H9 (cell line): Measurements from ENCODE around the gene NEDD4. TPM values are rescaled to one million over a fixed set of nuclear protein-coding genes. Genes with fewer than 3 reads are reported as not detected.

Experiments
- DNase-seq: peaks from one replicate; pipeline ENCODE4 v3.0.0-alpha.2; 2017
- H2AFZ ChIP-seq: one replicate; pipeline ENCODE4 v1.6.1; 2013; ENCODE audit warnings: mild to moderate bottlenecking, low read length, control low read depth, moderate library complexity
- H2AK5ac ChIP-seq: 2 replicates; pipeline ENCODE4 v1.6.1; 2013; ENCODE audit warnings: low read length, control low read depth, mixed read lengths; ENCODE audit not compliant: insufficient read length
- H2BK120ac ChIP-seq: one replicate; pipeline ENCODE4 v1.6.1; 2013; ENCODE audit warnings: low read depth, mild to moderate bottlenecking, low read length, control low read depth, inconsistent platforms; ENCODE audit not compliant: poor library complexity, severe bottlenecking
- H2BK12ac ChIP-seq: 2 replicates; pipeline ENCODE4 v1.6.1; 2013; ENCODE audit warnings: low read length, control low read depth, mixed read lengths, low read depth; ENCODE audit not compliant: insufficient read length
- H2BK15ac ChIP-seq: 2 replicates; pipeline ENCODE4 v1.6.1; 2013; ENCODE audit warnings: low read depth, low read length, control low read depth
- H2BK20ac ChIP-seq: one replicate; pipeline ENCODE4 v1.6.1; 2013; ENCODE audit warnings: low read depth, mild to moderate bottlenecking, low read length, control low read depth, inconsistent platforms; ENCODE audit not compliant: poor library complexity, severe bottlenecking
- H2BK5ac ChIP-seq: 2 replicates; pipeline ENCODE4 v1.6.1; 2013; ENCODE audit warnings: low read length, control low read depth, mixed read lengths; ENCODE audit not compliant: insufficient read length
- H3K14ac ChIP-seq: 2 replicates; pipeline ENCODE4 v1.6.1; 2013; ENCODE audit warnings: low read length, control low read depth; ENCODE audit not compliant: insufficient read depth
- H3K18ac ChIP-seq: 2 replicates; pipeline ENCODE4 v1.6.1; 2013; ENCODE audit warnings: low read depth, mild to moderate bottlenecking, mixed read lengths, low read length, control low read depth; ENCODE audit not compliant: insufficient read length
- H3K23ac ChIP-seq: 2 replicates; pipeline ENCODE4 v1.6.1; 2013; ENCODE audit warnings: low read length, control low read depth, mixed read lengths, low read depth; ENCODE audit not compliant: insufficient read length
- H3K23me2 ChIP-seq: 2 replicates; pipeline ENCODE4 v1.6.1; 2013; ENCODE audit warnings: low read depth, mild to moderate bottlenecking, mixed read lengths, low read length, control low read depth; ENCODE audit not compliant: insufficient read length, poor library complexity, severe bottlenecking
- H3K27ac ChIP-seq: 2 replicates; pipeline ENCODE4 v1.5.1; 2013; ENCODE audit warnings: low read length, control low read depth, mixed read lengths, low read depth; ENCODE audit not compliant: insufficient read length
- H3K27me3 ChIP-seq: 2 replicates; pipeline ENCODE4 v1.6.1; 2013; ENCODE audit warnings: low read length, control low read depth, inconsistent platforms; ENCODE audit not compliant: insufficient read depth
- H3K4ac ChIP-seq: 2 replicates; pipeline ENCODE4 v1.6.1; 2013; ENCODE audit warnings: low read depth, mild to moderate bottlenecking, control low read depth, inconsistent platforms, low read length, moderate library complexity
- H3K4me1 ChIP-seq: 2 replicates; pipeline ENCODE4 v1.6.1; 2013; ENCODE audit warnings: low read length, control low read depth, inconsistent platforms; ENCODE audit not compliant: insufficient read depth
- H3K4me2 ChIP-seq: 2 replicates; pipeline ENCODE4 v1.6.1; 2013; ENCODE audit warnings: low read length, control low read depth, mixed read lengths; ENCODE audit not compliant: insufficient read length, insufficient read depth
- H3K56ac ChIP-seq: 2 replicates; pipeline ENCODE4 v1.6.1; 2013; ENCODE audit warnings: low read depth, mild to moderate bottlenecking, mixed read lengths, low read length, control low read depth; ENCODE audit not compliant: insufficient read length
- H3K79me1 ChIP-seq: 2 replicates; pipeline ENCODE4 v1.6.1; 2013; ENCODE audit warnings: low read depth, mild to moderate bottlenecking, moderate library complexity, low read length, control low read depth, inconsistent platforms; ENCODE audit not compliant: insufficient read depth, poor library complexity, severe bottlenecking
- H3K79me2 ChIP-seq: 2 replicates; pipeline ENCODE4 v1.6.1; 2013; ENCODE audit warnings: low read length, control low read depth, inconsistent platforms; ENCODE audit not compliant: insufficient read depth
- H3K9ac ChIP-seq: 2 replicates; pipeline ENCODE4 v1.6.1; 2013; ENCODE audit warnings: low read length, control low read depth, mixed read lengths; ENCODE audit not compliant: insufficient read length; ENCODE audit errors: extremely low read depth
- H3K9me3 ChIP-seq: one replicate; pipeline ENCODE4 v1.6.1; 2013; ENCODE audit warnings: low read depth, low read length, inconsistent platforms; ENCODE audit not compliant: control insufficient read depth
- H3T11ph ChIP-seq: one replicate; pipeline ENCODE4 v1.6.1; 2013; ENCODE audit warnings: mild to moderate bottlenecking, low read length, control low read depth, inconsistent platforms
- H4K20me1 ChIP-seq: one replicate; pipeline ENCODE4 v1.6.1; 2013; ENCODE audit not compliant: control insufficient read depth, insufficient read length, insufficient read depth
- H4K5ac ChIP-seq: 2 replicates; pipeline ENCODE4 v1.6.1; 2013; ENCODE audit warnings: low read depth, mild to moderate bottlenecking, mixed read lengths, low read length, control low read depth; ENCODE audit not compliant: insufficient read length
- H4K8ac ChIP-seq: replicated peaks from 2 replicates; pipeline ENCODE4 v1.6.1; 2013; ENCODE audit warnings: low read length, control low read depth, mixed read lengths, low read depth; ENCODE audit not compliant: insufficient read length
- H4K91ac ChIP-seq: 2 replicates; pipeline ENCODE4 v1.6.1; 2013; ENCODE audit warnings: low read depth, mild to moderate bottlenecking, moderate library complexity, mixed read lengths, low read length, control low read depth; ENCODE audit not compliant: insufficient read length
- H3K27ac Mint-ChIP-seq, 3 experiments: 2 replicates in 2 of 3; 3 replicates in 1 of 3; pipeline ENCODE4 v1.8.0; 2020 to 2021; ENCODE audit warnings: mixed read lengths in 3 of 3, mild to moderate bottlenecking in 1 of 3, moderate library complexity in 1 of 3
- H3K27me3 Mint-ChIP-seq: 2 replicates; pipeline ENCODE4 v1.8.0; 2021; ENCODE audit warnings: low read depth, mild to moderate bottlenecking, moderate library complexity, mixed read lengths
- H3K36me3 Mint-ChIP-seq, 3 experiments: 2 replicates in 2 of 3; 3 replicates in 1 of 3; pipeline ENCODE4 v1.8.0; 2020 to 2021; ENCODE audit warnings: low read depth in 3 of 3, mixed read lengths in 3 of 3; ENCODE audit not compliant: insufficient read depth in 1 of 3
- H3K4me1 Mint-ChIP-seq, 2 experiments: 2 replicates each; pipeline ENCODE4 v1.8.0; 2020; ENCODE audit warnings: mixed read lengths in 2 of 2
- H3K4me3 Mint-ChIP-seq, 2 experiments: 2 replicates in 1 of 2; 3 replicates in 1 of 2; pipeline ENCODE4 v1.8.0; 2020 to 2021; ENCODE audit warnings: mild to moderate bottlenecking in 2 of 2, mixed read lengths in 2 of 2, moderate library complexity in 1 of 2
- H3K9me3 Mint-ChIP-seq, 2 experiments: 2 replicates in 1 of 2; 3 replicates in 1 of 2; pipeline ENCODE4 v1.8.0; 2020; ENCODE audit warnings: mild to moderate bottlenecking in 2 of 2, mixed read lengths in 2 of 2, moderate library complexity in 1 of 2
- CTCF ChIP-seq: fragments of 200-600 bp; sonication (generic); conservative IDR thresholded peaks from 3 replicates; pipeline ENCODE4 v1.8.0; 2021; ENCODE audit warnings: antibody characterized with exemption, mild to moderate bottlenecking
- WGBS: extraction: QIAGEN DNeasy Blood & Tissue Kit; methylation state at CpG from one replicate; pipeline ENCODE4 v1.1.7; 2013; ENCODE audit warnings: missing lambda C conversion rate, low lambda C conversion rate, mixed read lengths; ENCODE audit not compliant: insufficient read length; ENCODE audit errors: extremely low coverage; 5-methylcytosine and 5-hydroxymethylcytosine counted together
- total RNA-seq: library from RNA; stranded (reverse); gene quantifications from 2 replicates; pipeline ENCODE4 v1.2.1, GENCODE V29; 2021

The NEDD4 gene
- total RNA-seq, 1 experiment from 2014 or later: 9.6 TPM

- H4K5ac ChIP-seq: no peak overlapping the region
- no CpG with 5 or more reads among the region's 1 CpG for WGBS
- no peak overlapping the region for H2BK12ac ChIP-seq
- no peak overlapping the region for H2BK120ac ChIP-seq
- H3K23me2 ChIP-seq: no peaks in the 10 kb centered on the region
- Mint-ChIP-seq H3K9me3 (peaks cover 24 to 27% of the 10 kb centered on the region in 2 experiments), H3K4me3 (no peak overlapping the region), H3K36me3 (peaks cover 7 to 20% (median 12%) of the 10 kb centered on the region in 3 experiments; a peak in 6 of 7 replicates), H3K27ac (no peak overlapping the region), H3K4me1 (peaks cover 3% of the 10 kb centered on the region in 2 experiments; a peak in 2 of 4 replicates), H3K27me3 (peaks cover 4% of the 10 kb centered on the region; the same call in 1 of the 2 replicates)
- H2BK15ac ChIP-seq: no peak overlapping the region
- H2AFZ ChIP-seq: no peak overlapping the region
- no peaks in the 10 kb centered on the region for H4K20me1 ChIP-seq
- DNase-seq: no peak
- no peak overlapping the region for H3K18ac ChIP-seq
- no peaks in the 10 kb centered on the region for H3K79me1 ChIP-seq
- no peak overlapping the region for H2BK5ac ChIP-seq
- TF ChIP-seq CTCF: no peak; the same call in 1 of the 3 replicates
- H3T11ph ChIP-seq: no peak overlapping the region
- H3K27me3 ChIP-seq: no peaks in the 10 kb centered on the region
- no peak overlapping the region for H4K91ac ChIP-seq
- H3K4ac ChIP-seq: no peak overlapping the region
- no peaks in the 10 kb centered on the region for H3K4me1 ChIP-seq
- no peak overlapping the region for H3K4me2 ChIP-seq
- no peak overlapping the region for H4K8ac ChIP-seq
- H3K23ac ChIP-seq: no peak overlapping the region
- no peak overlapping the region for H3K56ac ChIP-seq
- no peak overlapping the region for H2BK20ac ChIP-seq
- H3K79me2 ChIP-seq: no peaks in the 10 kb centered on the region; the same call in 1 of the 2 replicates
- H2AK5ac ChIP-seq: no peak overlapping the region
- no peak overlapping the region for H3K9ac ChIP-seq
- no peaks in the 10 kb centered on the region for H3K9me3 ChIP-seq
- no peak overlapping the region for H3K14ac ChIP-seq
- H3K27ac ChIP-seq: no peak overlapping the region
Measured at GRCh38 chr15:56017920-56018319, 24.5 kb upstream of the NEDD4 start.
